ENCODE measurements around the gene GABRG2.
"Not testable (repeated sequence)": the region's sequence is repeated elsewhere in the genome, so short reads cannot be mapped to it uniquely, and the experiment has no call there.

GABRG2 gene

GRCh38 chr5:162067655-162068411, at the start of gene GABRG2:
TSS of gene GABRG2 (plus strand) at chr5:162067773. CDS start at chr5:162068000, 227 bp downstream.
- Mint-ChIP-seq H3K27me3 (no peaks in the 10 kb centered on the region), H3K4me3 (no peak within 1 kb of the TSS), H3K27ac (no peak within 1 kb of the TSS), H3K4me1 (no peaks in the 10 kb centered on the region), H3K9me3 (no peaks in the 10 kb centered on the region), H3K36me3 (no peaks in the 10 kb centered on the region)
- DNase-seq (ENCODE audit: low spot score in 2 of 2): no peak
- no peak for ATAC-seq (ENCODE audit: low read depth)

DNA sequence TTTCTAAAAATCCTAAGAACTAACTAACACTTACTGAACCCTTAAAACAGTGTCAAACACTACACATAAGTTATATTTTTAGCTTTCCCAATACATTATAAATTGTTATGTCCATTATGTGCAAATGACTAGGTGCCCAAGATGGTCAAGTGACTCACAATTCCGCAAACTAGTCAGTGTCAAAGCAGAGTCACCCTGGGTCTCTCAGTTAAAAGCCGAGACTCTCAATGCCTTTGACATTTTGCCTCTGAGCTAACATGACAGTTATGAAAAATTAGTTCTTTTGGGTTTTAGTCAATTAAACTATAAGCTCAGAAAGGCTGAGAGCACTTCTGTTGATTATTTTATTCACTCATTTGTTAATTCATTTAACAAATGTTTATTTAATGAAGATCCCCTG, 42.3 kb upstream of the GABRG2 start:
- no peaks in the 10 kb centered on the region for H3K27me3 Mint-ChIP-seq
- H3K4me1 Mint-ChIP-seq: no peaks in the 10 kb centered on the region
- no peak for DNase-seq (ENCODE audit: low spot score in 2 of 2)
- no peak overlapping the region for H3K4me3 Mint-ChIP-seq
- H3K27ac Mint-ChIP-seq: no peak overlapping the region
- no peak for ATAC-seq (ENCODE audit: low read depth)
- H3K9me3 Mint-ChIP-seq: peaks cover 6% of the 10 kb centered on the region
- H3K36me3 Mint-ChIP-seq: no peaks in the 10 kb centered on the region

DNA sequence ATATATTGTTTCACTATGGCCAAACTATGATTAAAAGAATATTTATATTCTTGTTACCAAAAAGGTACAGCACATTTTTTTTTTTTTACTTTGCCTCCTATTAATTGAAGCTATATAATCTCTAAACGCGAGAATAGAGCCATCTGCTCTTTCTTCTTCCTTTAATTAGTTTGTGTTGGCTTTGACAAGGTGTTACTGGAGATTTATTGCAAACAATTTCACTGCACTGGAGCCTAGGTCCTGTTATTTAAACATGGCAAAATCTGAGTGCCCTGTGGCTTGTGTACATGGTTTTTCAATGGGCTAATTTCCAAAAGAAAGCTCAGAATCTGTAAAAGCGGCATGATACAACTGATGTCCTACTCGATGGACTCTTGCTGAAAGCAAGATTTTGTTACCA, 40.8 kb upstream of the GABRG2 start:
- Mint-ChIP-seq H3K27ac (no peak overlapping the region), H3K36me3 (no peaks in the 10 kb centered on the region), H3K4me3 (no peak overlapping the region), H3K9me3 (peaks cover 6% of the 10 kb centered on the region), H3K27me3 (no peaks in the 10 kb centered on the region), H3K4me1 (no peaks in the 10 kb centered on the region)
- ATAC-seq (ENCODE audit: low read depth): no peak
- no peak for DNase-seq (ENCODE audit: low spot score in 2 of 2)

DNA sequence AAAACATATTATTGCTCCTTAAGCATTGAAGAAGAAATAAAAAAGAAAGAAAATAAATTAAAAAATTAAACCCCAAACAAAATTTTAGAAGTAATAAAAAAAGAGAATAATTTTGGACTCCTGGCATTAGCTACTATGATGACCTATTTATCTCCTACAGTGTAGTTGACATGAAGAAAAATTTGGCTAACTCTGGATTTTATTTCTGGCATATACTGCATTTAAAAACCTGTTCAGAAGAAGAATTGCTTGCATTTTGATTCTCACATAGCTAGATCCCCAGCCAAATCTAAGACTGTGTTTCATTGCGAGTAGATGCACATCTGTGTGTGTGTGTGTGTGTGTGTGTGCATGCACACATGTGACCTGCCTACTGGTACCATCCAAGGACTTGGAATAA, 30.1 kb upstream of the GABRG2 start:
- Mint-ChIP-seq H3K36me3 (no peaks in the 10 kb centered on the region), H3K4me3 (no peak overlapping the region), H3K9me3 (peaks cover 5% of the 10 kb centered on the region), H3K4me1 (no peaks in the 10 kb centered on the region), H3K27ac (no peak overlapping the region), H3K27me3 (no peaks in the 10 kb centered on the region)
- ATAC-seq (ENCODE audit: low read depth) (no peak), DNase-seq (ENCODE audit: low spot score in 2 of 2) (no peak)

GRCh38 chr5:162047279-162047678, 20.3 kb upstream of the GABRG2 start:
- H3K36me3 Mint-ChIP-seq: no peaks in the 10 kb centered on the region
- H3K27me3 Mint-ChIP-seq: no peaks in the 10 kb centered on the region
- H3K27ac Mint-ChIP-seq: no peak overlapping the region
- H3K4me3 Mint-ChIP-seq: no peak overlapping the region
- no peaks in the 10 kb centered on the region for H3K4me1 Mint-ChIP-seq
- no peak for ATAC-seq (ENCODE audit: low read depth)
- no peaks in the 10 kb centered on the region for H3K9me3 Mint-ChIP-seq
- DNase-seq (ENCODE audit: low spot score in 2 of 2): no peak

- peaks cover 4% of the 10 kb centered on the region for H3K9me3 Mint-ChIP-seq
- DNase-seq (ENCODE audit: low spot score in 2 of 2): no peak
- H3K27me3 Mint-ChIP-seq: no peaks in the 10 kb centered on the region
- H3K4me1 Mint-ChIP-seq: no peaks in the 10 kb centered on the region
- H3K4me3 Mint-ChIP-seq: no peak overlapping the region
- ATAC-seq (ENCODE audit: low read depth): no peak
- H3K27ac Mint-ChIP-seq: no peak overlapping the region
- no peaks in the 10 kb centered on the region for H3K36me3 Mint-ChIP-seq
Observed at GRCh38 chr5:162052676-162053075, 14.9 kb upstream of the GABRG2 start.

- not testable (repeated sequence) for H3K4me1 Mint-ChIP-seq; H3K27ac Mint-ChIP-seq; DNase-seq (ENCODE audit: low spot score in 2 of 2); H3K9me3 Mint-ChIP-seq; H3K4me3 Mint-ChIP-seq; H3K36me3 Mint-ChIP-seq; ATAC-seq (ENCODE audit: low read depth); H3K27me3 Mint-ChIP-seq
Observed at GRCh38 chr5:162055095-162055494, 12.5 kb upstream of the GABRG2 start.

- Mint-ChIP-seq H3K9me3 (no peaks in the 10 kb centered on the region), H3K4me1 (no peaks in the 10 kb centered on the region), H3K4me3 (no peak overlapping the region), H3K27me3 (no peaks in the 10 kb centered on the region), H3K27ac (no peak overlapping the region), H3K36me3 (no peaks in the 10 kb centered on the region)
- ATAC-seq (ENCODE audit: low read depth) (no peak), DNase-seq (ENCODE audit: low spot score in 2 of 2) (no peak)
Observed at GRCh38 chr5:162067162-162067561, 411 bp upstream of the GABRG2 start.

GRCh38 chr5:162068412-162068811, 839 bp downstream of the GABRG2 start:
- no peaks in the 10 kb centered on the region for H3K36me3 Mint-ChIP-seq
- DNase-seq (ENCODE audit: low spot score in 2 of 2) (no peak), ATAC-seq (ENCODE audit: low read depth) (no peak)
- H3K4me1 Mint-ChIP-seq: no peaks in the 10 kb centered on the region
- H3K4me3 Mint-ChIP-seq: no peak overlapping the region
- no peaks in the 10 kb centered on the region for H3K9me3 Mint-ChIP-seq
- H3K27me3 Mint-ChIP-seq: no peaks in the 10 kb centered on the region
- no peak overlapping the region for H3K27ac Mint-ChIP-seq

DNA sequence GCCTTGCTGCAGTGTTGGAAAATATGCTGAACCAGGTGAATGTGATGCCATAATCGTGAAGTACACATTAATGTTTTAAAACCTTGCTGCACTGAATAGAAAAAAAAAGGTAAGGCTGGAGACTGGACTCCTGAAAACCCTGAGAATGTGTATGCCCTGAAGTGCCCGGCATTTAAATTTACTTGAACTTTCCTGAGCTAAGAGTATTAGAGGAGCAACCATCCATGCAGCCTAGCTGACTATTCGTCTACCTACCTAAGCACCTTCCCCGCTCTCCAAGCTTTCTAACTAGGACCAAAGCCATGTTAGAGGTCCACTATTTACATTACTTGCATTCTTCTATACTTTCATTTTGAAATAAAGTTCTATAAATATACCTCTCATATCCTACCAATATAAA, 1.4 kb downstream of the GABRG2 start:
- H3K4me3 Mint-ChIP-seq: no peak overlapping the region
- H3K4me1 Mint-ChIP-seq: no peaks in the 10 kb centered on the region
- no peaks in the 10 kb centered on the region for H3K27me3 Mint-ChIP-seq
- DNase-seq (ENCODE audit: low spot score in 2 of 2) (no peak), ATAC-seq (ENCODE audit: low read depth) (no peak)
- no peaks in the 10 kb centered on the region for H3K9me3 Mint-ChIP-seq
- H3K36me3 Mint-ChIP-seq: no peaks in the 10 kb centered on the region
- no peak overlapping the region for H3K27ac Mint-ChIP-seq

- H3K4me3 Mint-ChIP-seq: no peak overlapping the region
- no peaks in the 10 kb centered on the region for H3K27me3 Mint-ChIP-seq
- H3K27ac Mint-ChIP-seq: no peak overlapping the region
- no peaks in the 10 kb centered on the region for H3K36me3 Mint-ChIP-seq
- DNase-seq (ENCODE audit: low spot score in 2 of 2) (no peak), ATAC-seq (ENCODE audit: low read depth) (no peak)
- H3K9me3 Mint-ChIP-seq: peaks cover 6% of the 10 kb centered on the region
- H3K4me1 Mint-ChIP-seq: no peaks in the 10 kb centered on the region
Observed at GRCh38 chr5:162078805-162079204, 11.2 kb downstream of the GABRG2 start.

DNA sequence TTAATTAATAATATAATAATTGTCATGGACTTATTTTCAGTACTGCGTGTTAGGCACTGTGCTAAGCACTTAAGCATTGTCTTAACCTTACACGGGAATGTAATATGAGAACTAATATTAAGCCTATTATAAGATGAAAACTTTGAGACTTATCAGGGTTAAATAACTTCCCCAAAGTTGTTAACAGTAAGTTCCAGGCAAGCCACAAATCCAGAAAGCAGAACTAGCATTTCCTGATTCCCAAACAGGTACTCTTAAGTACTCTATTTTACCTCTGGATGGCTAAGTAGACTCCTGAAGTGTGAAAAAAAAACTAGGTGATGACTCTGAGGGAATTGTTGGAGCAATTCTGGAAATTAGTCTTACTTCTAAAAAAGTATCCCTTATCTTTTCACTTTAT, 23.8 kb downstream of the GABRG2 start:
- peaks cover 6% of the 10 kb centered on the region for H3K9me3 Mint-ChIP-seq
- H3K4me3 Mint-ChIP-seq: no peak overlapping the region

GRCh38 chr5:162096448-162096847, 28.9 kb downstream of the GABRG2 start:
- H3K36me3 Mint-ChIP-seq: no peaks in the 10 kb centered on the region
- peaks cover 1% of the 10 kb centered on the region for H3K9me3 Mint-ChIP-seq
- H3K4me3 Mint-ChIP-seq: no peak overlapping the region
- ATAC-seq (ENCODE audit: low read depth) (no peak), DNase-seq (ENCODE audit: low spot score in 2 of 2) (no peak)
- no peaks in the 10 kb centered on the region for H3K27me3 Mint-ChIP-seq
- no peak overlapping the region for H3K27ac Mint-ChIP-seq
- H3K4me1 Mint-ChIP-seq: no peaks in the 10 kb centered on the region

More for the DNA sequence above, 23.8 kb downstream of the GABRG2 start:
- DNase-seq (ENCODE audit: low spot score in 2 of 2) (no peak), ATAC-seq (ENCODE audit: low read depth) (no peak)
- Mint-ChIP-seq H3K36me3 (no peaks in the 10 kb centered on the region), H3K4me1 (no peaks in the 10 kb centered on the region), H3K27me3 (no peaks in the 10 kb centered on the region), H3K27ac (no peak overlapping the region)

GRCh38 chr5:162107591-162107990, 40.0 kb downstream of the GABRG2 start:
- Mint-ChIP-seq H3K36me3 (no peaks in the 10 kb centered on the region), H3K27ac (no peak overlapping the region), H3K27me3 (no peaks in the 10 kb centered on the region), H3K9me3 (peaks cover 6% of the 10 kb centered on the region), H3K4me3 (no peak overlapping the region), H3K4me1 (no peaks in the 10 kb centered on the region)
- DNase-seq (ENCODE audit: low spot score in 2 of 2) (no peak), ATAC-seq (ENCODE audit: low read depth) (no peak)

GRCh38 chr5:162119801-162120200, 52.2 kb downstream of the GABRG2 start:
- ATAC-seq (ENCODE audit: low read depth) (no peak), DNase-seq (ENCODE audit: low spot score in 2 of 2) (no peak)
- H3K4me3 Mint-ChIP-seq: no peak overlapping the region
- no peak overlapping the region for H3K27ac Mint-ChIP-seq
- H3K27me3 Mint-ChIP-seq: no peaks in the 10 kb centered on the region
- H3K9me3 Mint-ChIP-seq: peaks cover 6% of the 10 kb centered on the region
- H3K4me1 Mint-ChIP-seq: no peaks in the 10 kb centered on the region
- H3K36me3 Mint-ChIP-seq: no peaks in the 10 kb centered on the region
